CD14-positive monocyte (primary cell): Measurements from ENCODE around the gene RNF181. TPM values are rescaled to one million over a fixed set of nuclear protein-coding genes. Genes with fewer than 3 reads are reported as not detected.
A peak's percentile ranks its signal among the peaks of the same experiment; 100 is the strongest.

ENCODE experiments used
- DNase-seq, 3 donors: peaks; one replicate each; pipeline ENCODE4 v3.0.0-alpha.2; 2011 to 2022
- H2AFZ ChIP-seq: 2 replicates; pipeline ENCODE4 v1.6.0; 2012; ENCODE audit warnings: mild to moderate bottlenecking, low read depth, low read length, inconsistent platforms; ENCODE audit not compliant: insufficient read depth, poor library complexity, severe bottlenecking
- H3K27ac ChIP-seq, 2 donors: 1 replicate in 1 of 2; 2 replicates in 1 of 2; pipeline ENCODE4 v1.5.1; 2012 to 2013; ENCODE audit warnings: low read length in 2 of 2, control low read depth in 1 of 2, inconsistent platforms in 1 of 2, low read depth in 1 of 2, mild to moderate bottlenecking in 1 of 2
- H3K27me3 ChIP-seq, 2 donors: one replicate each; pipeline versions ENCODE4 v1.6.0 to v1.6.1; 2011 to 2013; ENCODE audit warnings: low read length in 2 of 2; ENCODE audit not compliant: control insufficient read depth in 2 of 2, insufficient read depth in 2 of 2
- H3K36me3 ChIP-seq, 2 donors: replicated peaks in 1 of 2; 1 replicate in 1 of 2; 2 replicates in 1 of 2; pipeline versions ENCODE4 v1.5.1 to v1.6.1; 2012 to 2013; ENCODE audit warnings: low read length in 2 of 2, control low read depth in 1 of 2, inconsistent platforms in 1 of 2, mild to moderate bottlenecking in 1 of 2; ENCODE audit not compliant: insufficient read depth in 2 of 2, control insufficient read depth in 1 of 2
- H3K4me1 ChIP-seq, 2 donors: 1 replicate in 1 of 2; 2 replicates in 1 of 2; pipeline versions ENCODE4 v1.5.1 to v1.6.1; 2012 to 2013; ENCODE audit warnings: low read length in 2 of 2, control low read depth in 1 of 2, inconsistent platforms in 1 of 2, mild to moderate bottlenecking in 1 of 2, moderate library complexity in 1 of 2; ENCODE audit not compliant: insufficient read depth in 2 of 2, control insufficient read depth in 1 of 2
- H3K4me2 ChIP-seq: replicated peaks from 2 replicates; pipeline ENCODE3; 2012; ENCODE audit warnings: low read length, moderate library complexity, mild to moderate bottlenecking; ENCODE audit not compliant: poor library complexity, severe bottlenecking; ENCODE audit errors: extremely low read depth
- H3K4me3 ChIP-seq, 3 experiments: fragments of 200-600 bp in 1 of 3; sonication (generic) in 1 of 3; replicated peaks in 1 of 3; 1 replicate in 2 of 3; 2 replicates in 1 of 3; pipeline ENCODE4 v1.5.1; 2011 to 2013; ENCODE audit warnings: low read length in 3 of 3, mild to moderate bottlenecking in 3 of 3, control low read depth in 2 of 3, low read depth in 2 of 3, inconsistent platforms in 1 of 3, moderate library complexity in 1 of 3
- H3K79me2 ChIP-seq: 2 replicates; pipeline ENCODE4 v1.6.0; 2012; ENCODE audit warnings: mild to moderate bottlenecking, control low read depth, inconsistent platforms, low read length, moderate library complexity; ENCODE audit not compliant: insufficient read depth
- H3K9ac ChIP-seq: 2 replicates; pipeline ENCODE4 v1.6.0; 2017; ENCODE audit warnings: low read length, mild to moderate bottlenecking; ENCODE audit not compliant: insufficient read depth, poor library complexity, severe bottlenecking
- H3K9me3 ChIP-seq, 2 donors: replicated peaks in 1 of 2; 1 replicate in 1 of 2; 2 replicates in 1 of 2; pipeline versions ENCODE4 v1.5.1 to v1.6.1; 2012 to 2013; ENCODE audit warnings: low read length in 2 of 2, control low read depth in 1 of 2; ENCODE audit not compliant: control insufficient read depth in 1 of 2, insufficient read depth in 1 of 2
- H4K20me1 ChIP-seq: 2 replicates; pipeline ENCODE4 v1.6.0; 2012; ENCODE audit warnings: mild to moderate bottlenecking, low read length, control low read depth, moderate library complexity; ENCODE audit not compliant: insufficient read depth
- H3K27ac Mint-ChIP-seq, 7 donors: one replicate each; pipeline ENCODE4 v1.8.0; 2020; ENCODE audit warnings: mild to moderate bottlenecking in 7 of 7, mixed read lengths in 7 of 7, moderate library complexity in 6 of 7, inconsistent platforms in 2 of 7
- H3K27me3 Mint-ChIP-seq, 3 donors: one replicate each; pipeline ENCODE4 v1.8.0; 2021 to 2022; ENCODE audit warnings: low read depth in 3 of 3, mild to moderate bottlenecking in 3 of 3, mixed read lengths in 3 of 3, moderate library complexity in 3 of 3, inconsistent platforms in 1 of 3
- H3K36me3 Mint-ChIP-seq, 2 donors: one replicate each; pipeline ENCODE4 v1.8.0; 2020; ENCODE audit warnings: mixed read lengths in 2 of 2, inconsistent platforms in 1 of 2, mild to moderate bottlenecking in 1 of 2
- H3K4me1 Mint-ChIP-seq: one replicate; pipeline ENCODE4 v1.8.0; 2020; ENCODE audit warnings: mild to moderate bottlenecking, mixed read lengths
- H3K4me3 Mint-ChIP-seq, 2 donors: one replicate each; pipeline ENCODE4 v1.8.0; 2020; ENCODE audit warnings: mild to moderate bottlenecking in 2 of 2, mixed read lengths in 2 of 2, moderate library complexity in 1 of 2
- H3K9me3 Mint-ChIP-seq, 7 donors: one replicate each; pipeline ENCODE4 v1.8.0; 2020 to 2022; ENCODE audit warnings: mixed read lengths in 7 of 7, mild to moderate bottlenecking in 6 of 7, moderate library complexity in 6 of 7, inconsistent platforms in 2 of 7
- WGBS: methylation state at CpG from one replicate; pipeline ENCODE4 v1.1.5; 2013; ENCODE audit warnings: missing lambda C conversion rate; ENCODE audit not compliant: insufficient coverage; 5-methylcytosine and 5-hydroxymethylcytosine counted together
- intact Hi-C, 2 donors: fragments of 100-400 bp; cut with micrococcal nuclease; formaldehyde crosslinking; loops; one replicate each; pipeline versions ENCODE4 v1.15.0 to v1.15.1; 2023
- polyA plus RNA-seq, 3 donors: library from polyadenylated mRNA; depleted of rRNA in 1 of 3; unstranded in 2 of 3; stranded (reverse) in 1 of 3; fragments of 300-500 nt in 2 of 3; fragments of >200 nt in 1 of 3; fragmentation: Illumina TruSeq in 2 of 3; gene quantifications; 1 replicate in 2 of 3; 2 replicates in 1 of 3; pipeline ENCODE4 v1.2.3, GENCODE V29; 2012 to 2021
- TF ChIP-seq, protein P1 (sequence below): fragments of 200-600 bp; IDR thresholded peaks from one replicate; pipeline ENCODE4 v1.8.0; 2022; ENCODE audit warnings: antibody characterized with exemption, mild to moderate bottlenecking

The RNF181 gene
- polyA plus RNA-seq, 3 donors: 254 to 475 (median 382) TPM

- Mint-ChIP-seq H3K4me1 (peaks cover 3% of the 10 kb centered on the region), H3K27ac (peak overlapping the region in 3 of 7 donors; percentile 19 to 82 (median 46)), H3K4me3 (no peak overlapping the region), H3K36me3 (peaks cover 66 to 92% of the 10 kb centered on the region in 2 donors), H3K27me3 (peaks cover 0 to 2% (median 0%) of the 10 kb centered on the region in 3 donors), H3K9me3 (no peaks in the 10 kb centered on the region)
- 100% methylated on average over 5 of the region's 5 CpGs for WGBS
- no peak overlapping the region for H3K27ac ChIP-seq
- H3K9ac ChIP-seq: no peak overlapping the region
- no peak overlapping the region for H3K4me3 ChIP-seq
- H3K4me1 ChIP-seq: no peaks in the 10 kb centered on the region
- H3K4me2 ChIP-seq: no peak overlapping the region
- no peak overlapping the region for H2AFZ ChIP-seq
- TF ChIP-seq, protein P1, sequence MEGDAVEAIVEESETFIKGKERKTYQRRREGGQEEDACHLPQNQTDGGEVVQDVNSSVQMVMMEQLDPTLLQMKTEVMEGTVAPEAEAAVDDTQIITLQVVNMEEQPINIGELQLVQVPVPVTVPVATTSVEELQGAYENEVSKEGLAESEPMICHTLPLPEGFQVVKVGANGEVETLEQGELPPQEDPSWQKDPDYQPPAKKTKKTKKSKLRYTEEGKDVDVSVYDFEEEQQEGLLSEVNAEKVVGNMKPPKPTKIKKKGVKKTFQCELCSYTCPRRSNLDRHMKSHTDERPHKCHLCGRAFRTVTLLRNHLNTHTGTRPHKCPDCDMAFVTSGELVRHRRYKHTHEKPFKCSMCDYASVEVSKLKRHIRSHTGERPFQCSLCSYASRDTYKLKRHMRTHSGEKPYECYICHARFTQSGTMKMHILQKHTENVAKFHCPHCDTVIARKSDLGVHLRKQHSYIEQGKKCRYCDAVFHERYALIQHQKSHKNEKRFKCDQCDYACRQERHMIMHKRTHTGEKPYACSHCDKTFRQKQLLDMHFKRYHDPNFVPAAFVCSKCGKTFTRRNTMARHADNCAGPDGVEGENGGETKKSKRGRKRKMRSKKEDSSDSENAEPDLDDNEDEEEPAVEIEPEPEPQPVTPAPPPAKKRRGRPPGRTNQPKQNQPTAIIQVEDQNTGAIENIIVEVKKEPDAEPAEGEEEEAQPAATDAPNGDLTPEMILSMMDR: no peak
- H3K36me3 ChIP-seq: peaks cover 92 to 99% of the 10 kb centered on the region in 2 donors
- H3K9me3 ChIP-seq: no peaks in the 10 kb centered on the region
- intact Hi-C loops: no loop called here
- peaks cover 34% of the 10 kb centered on the region for H4K20me1 ChIP-seq
- H3K79me2 ChIP-seq: peaks cover 33% of the 10 kb centered on the region
- no peak for DNase-seq
- no peaks in the 10 kb centered on the region for H3K27me3 ChIP-seq
Measured at GRCh38 chr2:85623991-85624390, 28.4 kb downstream of the RNF181 start.

- H3K79me2 ChIP-seq: peaks cover 15% of the 10 kb centered on the region
- no peak overlapping the region for H3K4me2 ChIP-seq
- H3K27me3 ChIP-seq: no peaks in the 10 kb centered on the region
- DNase-seq: no peak
- H3K4me1 ChIP-seq: no peaks in the 10 kb centered on the region
- H3K4me3 Mint-ChIP-seq: no peak overlapping the region
- peaks cover 81 to 98% of the 10 kb centered on the region in 2 donors for H3K36me3 Mint-ChIP-seq
- no peak overlapping the region for H3K4me3 ChIP-seq
- TF ChIP-seq, protein P1: no peak
- H3K9ac ChIP-seq: no peak overlapping the region
- peaks cover 2% of the 10 kb centered on the region for H3K4me1 Mint-ChIP-seq
- peaks cover 12% of the 10 kb centered on the region for H4K20me1 ChIP-seq
- H3K9me3 Mint-ChIP-seq: no peaks in the 10 kb centered on the region
- intact Hi-C loops: no loop called here
- peak overlapping the region in 1 of 2 donors; percentile 45 for H3K27ac ChIP-seq
- WGBS: 100% methylated on average over 1 of the region's 2 CpGs
- H3K27me3 Mint-ChIP-seq: peaks cover 0 to 2% (median 0%) of the 10 kb centered on the region in 3 donors
- H3K36me3 ChIP-seq: peaks cover 93 to 100% of the 10 kb centered on the region in 2 donors
- peak overlapping the region in 1 of 7 donors; percentile 26 for H3K27ac Mint-ChIP-seq
- no peaks in the 10 kb centered on the region for H3K9me3 ChIP-seq
- H2AFZ ChIP-seq: no peak overlapping the region
Measured at GRCh38 chr2:85628658-85629057, 33.1 kb downstream of the RNF181 start.
